HG02763 (cell line): Measurements from ENCODE around the gene KCNQ2.

ENCODE experiments used
- ATAC-seq: cut with Tn5 transposase; IDR thresholded peaks from one replicate; pipeline ENCODE4 v1.9.1; 2021; ENCODE audit warnings: mild to moderate bottlenecking, moderate library complexity; ENCODE audit not compliant: unreplicated experiment

The KCNQ2 gene

DNA sequence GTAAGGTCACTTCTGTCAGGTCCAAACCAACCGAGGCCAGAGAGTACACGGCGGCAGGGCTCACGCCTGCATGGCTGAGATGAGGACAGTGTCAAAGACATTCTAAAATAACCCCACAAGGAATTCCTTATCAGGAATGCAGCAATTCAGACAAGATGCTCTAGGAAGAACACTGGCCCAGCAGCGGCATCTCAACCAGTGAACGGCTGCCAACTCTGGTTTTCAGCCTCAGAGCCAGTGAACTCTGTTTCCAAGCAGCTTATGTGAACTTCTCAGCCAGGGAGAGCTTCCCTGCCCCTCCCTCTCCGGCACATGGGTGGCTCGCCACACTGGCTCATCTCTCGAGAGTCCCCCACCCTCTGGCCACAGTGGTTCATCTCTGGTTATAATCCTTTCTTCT is 36.9 kb downstream of the KCNQ2 start:
- no peak for ATAC-seq

- no peak for ATAC-seq
These were observed 37.7 kb downstream of the KCNQ2 start for GRCh38 chr20:63434599-63435378.

GRCh38 chr20:63433756-63434531 is 38.5 kb downstream of the KCNQ2 start:
- ATAC-seq: no peak

- no peak for ATAC-seq
These were observed 39.1 kb downstream of the KCNQ2 start for GRCh38 chr20:63433351-63433750.

DNA sequence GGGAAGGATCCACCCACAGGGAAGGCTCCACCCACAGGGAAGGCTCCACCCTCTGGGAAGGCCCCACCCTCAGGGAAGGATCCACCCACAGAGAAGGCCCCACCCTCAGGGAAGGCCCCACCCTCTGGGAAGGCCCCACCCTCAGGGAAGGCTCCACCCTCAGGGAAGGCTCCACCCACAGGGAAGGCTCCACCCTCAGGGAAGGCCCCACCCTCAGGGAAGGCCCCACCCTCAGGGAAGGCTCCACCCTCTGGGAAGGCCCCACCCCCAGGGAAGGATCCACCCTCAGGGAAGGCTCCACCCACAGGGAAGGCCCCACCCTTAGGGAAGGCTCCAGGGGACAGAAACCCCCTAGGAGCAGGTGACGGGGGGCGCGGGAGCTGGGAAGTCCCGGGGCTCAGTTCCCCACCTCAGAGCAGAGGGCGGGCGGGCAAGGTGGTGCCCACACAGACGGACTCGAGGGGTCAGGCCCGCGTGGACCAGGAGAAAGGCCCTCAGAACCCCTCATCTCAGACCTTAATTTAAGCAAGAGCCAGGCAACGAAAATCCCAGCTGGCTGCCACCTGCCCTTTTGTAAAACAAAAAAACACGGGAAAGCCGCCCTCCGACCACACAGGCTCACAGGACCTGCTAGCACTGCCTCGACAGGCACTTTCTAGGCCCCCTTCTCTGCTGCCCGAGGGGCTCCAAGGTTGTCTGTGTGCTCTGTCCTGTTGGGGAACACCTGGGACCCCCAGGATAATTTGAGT is 39.7 kb downstream of the KCNQ2 start:
- ATAC-seq: no peak

DNA sequence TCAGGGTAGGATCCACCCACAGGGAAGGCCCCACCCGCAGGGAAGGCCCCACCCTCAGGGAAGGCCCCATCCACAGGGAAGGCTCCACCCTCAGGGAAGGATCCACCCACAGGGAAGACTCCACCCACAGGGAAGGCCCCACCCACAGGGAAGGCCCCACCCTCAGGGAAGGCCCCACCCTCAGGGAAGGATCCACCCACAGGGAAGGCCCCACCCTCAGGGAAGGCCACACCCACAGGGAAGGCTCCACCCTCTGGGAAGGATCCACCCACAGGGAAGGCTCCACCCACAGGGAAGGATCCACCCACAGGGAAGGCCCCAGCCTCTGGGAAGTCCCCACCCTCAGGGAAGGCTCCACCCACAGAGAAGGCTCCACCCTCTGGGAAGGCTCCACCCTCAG is 40.5 kb downstream of the KCNQ2 start:
- ATAC-seq: no peak

DNA sequence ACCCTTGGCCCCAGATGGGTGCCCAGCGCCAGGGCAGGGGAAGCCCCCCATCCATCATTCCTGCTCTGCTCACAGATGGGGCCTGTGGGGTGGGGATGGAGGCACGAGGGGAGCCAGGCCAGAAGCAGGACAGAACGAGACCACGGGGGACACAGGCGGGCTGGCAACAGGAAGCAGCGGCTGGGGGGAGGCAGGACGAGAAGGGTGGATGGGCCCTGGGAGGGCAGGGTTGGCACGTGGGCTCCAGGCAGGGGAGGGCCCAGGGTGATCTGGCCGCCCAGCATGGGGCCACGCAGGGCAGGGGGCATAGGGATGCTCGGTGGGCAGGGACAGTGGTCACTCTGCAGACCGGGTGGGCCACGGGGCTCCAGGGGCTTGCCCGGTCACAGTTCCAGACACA is 41.6 kb downstream of the KCNQ2 start:
- no peak for ATAC-seq

GRCh38 chr20:63429992-63430391 is 42.5 kb downstream of the KCNQ2 start:
- ATAC-seq: no peak

DNA sequence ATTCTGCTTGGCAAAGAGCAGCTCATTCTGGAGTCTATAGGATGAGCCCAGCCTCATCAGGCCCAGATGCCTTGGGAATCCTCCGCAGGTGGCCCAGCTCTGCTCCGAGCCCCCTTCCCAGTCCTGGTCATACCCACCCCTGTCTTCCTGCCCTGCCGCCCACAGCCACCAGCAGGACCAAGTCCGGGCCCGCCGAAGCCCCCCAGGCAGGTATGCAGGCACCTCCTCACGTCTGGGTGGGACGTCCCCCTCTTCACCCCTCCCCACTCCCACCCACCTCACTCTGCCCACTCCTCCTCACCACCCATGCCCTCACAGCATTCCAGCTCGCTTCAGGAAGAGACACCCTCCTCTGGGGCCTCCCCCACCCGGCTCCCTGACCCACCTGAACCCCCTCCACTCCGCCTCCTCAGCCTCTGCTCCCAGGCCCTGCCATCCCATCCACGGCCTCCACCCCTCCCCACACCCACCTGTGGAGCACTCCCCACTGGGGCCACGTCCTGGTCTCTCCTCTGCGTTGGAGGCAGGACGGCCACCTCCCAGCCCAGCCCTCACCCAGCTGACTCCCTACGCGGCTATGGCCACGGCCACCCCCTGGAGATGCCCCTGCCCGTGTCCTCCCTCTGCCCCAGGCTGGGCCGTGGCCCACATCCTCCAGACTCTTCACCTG is 43.4 kb downstream of the KCNQ2 start:
- no peak for ATAC-seq

- ATAC-seq: no peak
These were observed 44.6 kb downstream of the KCNQ2 start for GRCh38 chr20:63427724-63428330.

GRCh38 chr20:63427206-63427605 is 45.2 kb downstream of the KCNQ2 start:
- no peak for ATAC-seq

DNA sequence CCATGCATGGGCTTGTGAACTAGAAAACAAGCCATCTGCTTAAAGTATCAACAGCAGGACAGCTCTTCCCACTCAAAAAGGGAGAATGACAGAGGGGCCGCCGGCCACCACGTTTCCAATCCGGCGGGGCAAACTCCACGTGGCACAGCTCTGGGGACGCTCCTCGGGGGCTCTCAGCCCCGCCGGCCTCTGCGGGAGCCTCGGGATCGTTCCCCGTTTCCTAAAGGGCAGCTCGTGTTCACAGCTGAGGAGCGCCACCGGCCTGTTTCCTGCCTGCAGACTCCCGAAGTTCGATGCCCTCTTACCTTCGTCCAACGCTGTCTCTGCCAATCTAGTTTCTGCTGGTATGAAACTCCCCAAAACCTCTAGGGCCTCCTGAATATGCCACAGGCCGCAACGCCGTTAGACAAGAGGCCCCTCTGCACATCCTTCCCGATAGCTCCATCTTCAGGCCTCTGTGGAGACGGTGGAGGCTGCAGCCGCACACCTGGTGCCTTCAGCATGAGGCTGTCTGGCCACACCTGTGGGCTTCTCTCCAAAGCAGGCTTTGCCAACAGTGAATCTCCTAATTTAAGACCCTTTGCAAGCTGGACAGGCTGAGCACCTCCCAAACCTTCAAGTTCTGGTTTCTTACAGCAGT is 46.5 kb downstream of the KCNQ2 start:
- ATAC-seq: no peak

DNA sequence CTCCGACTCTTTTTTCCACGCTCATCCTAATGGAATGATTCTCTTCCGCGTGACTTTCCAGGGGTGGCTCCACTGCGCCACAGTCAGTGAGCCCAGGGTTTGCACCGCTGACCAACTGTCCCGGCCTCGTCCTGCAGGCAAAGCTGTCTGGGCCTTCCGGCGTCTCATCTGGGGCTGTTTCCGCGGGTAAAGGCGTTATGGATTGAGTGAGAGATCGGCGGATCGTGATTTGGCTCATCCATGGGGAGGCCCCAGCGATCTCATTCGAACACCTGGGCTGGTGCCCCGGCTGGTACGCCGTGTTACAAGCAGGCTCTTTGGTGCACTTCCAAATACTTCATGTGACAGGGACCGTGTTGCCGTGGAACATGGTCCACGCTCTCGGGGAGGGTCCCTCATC is 47.8 kb downstream of the KCNQ2 start:
- ATAC-seq: no peak

DNA sequence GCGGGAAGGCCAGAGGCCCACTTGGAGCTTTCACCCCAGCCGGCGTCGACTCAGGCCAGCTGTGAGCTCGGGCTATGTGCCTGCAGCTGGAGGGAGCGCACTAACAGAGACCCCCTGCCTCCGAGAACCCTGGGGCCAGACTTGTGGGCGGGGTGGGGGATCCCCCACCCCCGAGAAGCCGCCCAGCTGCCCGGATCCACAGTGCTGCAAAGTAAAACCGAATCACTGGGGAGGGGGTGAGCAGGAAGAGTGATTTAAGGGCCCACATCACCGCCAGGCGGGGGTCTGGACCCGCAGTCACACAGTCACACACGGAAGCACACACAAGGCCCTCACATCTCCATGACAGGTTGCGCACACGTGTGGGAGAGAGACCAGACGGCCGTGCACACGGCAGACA is 48.7 kb downstream of the KCNQ2 start:
- ATAC-seq: no peak

GRCh38 chr20:63422653-63423052 is 49.8 kb downstream of the KCNQ2 start:
- ATAC-seq: no peak

DNA sequence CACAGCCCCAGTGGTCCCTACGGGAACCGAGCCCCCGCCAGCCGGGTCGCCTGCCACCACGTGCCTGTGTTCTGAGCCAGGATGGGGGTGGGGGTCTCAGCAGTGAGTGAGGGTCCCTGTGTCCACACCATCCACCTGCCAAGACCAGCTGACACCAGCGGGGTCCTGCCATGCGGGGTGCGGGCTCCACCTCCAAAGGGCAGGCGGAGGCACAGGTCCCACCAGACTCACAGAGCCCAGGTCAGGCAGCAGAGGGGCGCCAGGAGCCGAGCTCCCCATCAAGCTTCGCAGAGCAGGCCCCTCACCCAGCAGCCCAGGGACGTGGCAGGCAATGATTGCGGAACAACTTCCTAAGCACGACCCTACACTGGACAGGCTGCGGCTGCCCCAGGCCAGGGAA is 50.5 kb downstream of the KCNQ2 start:
- no peak for ATAC-seq

GRCh38 chr20:63421094-63421692 is 51.3 kb downstream of the KCNQ2 start:
- ATAC-seq: no peak

GRCh38 chr20:63420359-63421093 is 51.9 kb downstream of the KCNQ2 start:
- no peak for ATAC-seq

DNA sequence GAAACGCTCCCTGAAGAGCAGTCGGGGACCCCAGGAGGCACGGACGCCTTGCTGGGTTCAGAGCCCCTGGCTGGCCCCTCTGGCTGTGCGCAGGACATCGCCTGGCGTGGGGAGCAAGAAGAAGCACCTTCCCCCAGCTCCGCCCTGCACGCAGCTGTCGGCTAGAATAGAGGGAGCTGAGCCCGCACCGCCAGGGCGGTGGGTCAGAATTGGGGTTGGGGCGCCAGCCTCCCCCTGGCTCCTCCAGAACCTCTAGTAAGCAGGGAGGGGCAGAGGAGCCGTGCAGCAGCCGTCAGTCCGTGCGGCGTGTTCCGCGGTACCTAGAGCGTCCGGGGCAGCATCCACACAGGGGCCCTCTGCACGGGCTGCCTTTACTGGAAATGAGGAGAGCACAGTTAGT is 53.2 kb downstream of the KCNQ2 start:
- no peak for ATAC-seq
